Measurements from ENCODE around the gene ANO6. TPM values are rescaled to one million over a fixed set of nuclear protein-coding genes. Genes with fewer than 3 reads are reported as not detected.

Gene ANO6
- total RNA-seq, 1 experiment from 2014 or later: 34.2 TPM

- no peak for TF ChIP-seq CTCF (IDR thresholded peaks at IDR 0.05; ENCODE audit: unreplicated experiment)
- Mint-ChIP-seq H3K9me3 (ENCODE audit: low read depth, unreplicated experiment) (no peaks in the 10 kb centered on the region), H3K27ac (ENCODE audit: unreplicated experiment) (no peak overlapping the region), H3K4me3 (ENCODE audit: low read depth, unreplicated experiment) (no peak overlapping the region), H3K4me1 (ENCODE audit: low read depth, unreplicated experiment) (peaks cover 11% of the 10 kb centered on the region), H3K36me3 (ENCODE audit: insufficient read depth, unreplicated experiment) (no peaks in the 10 kb centered on the region), H3K27me3 (ENCODE audit: unreplicated experiment) (no peaks in the 10 kb centered on the region)
- no peak for DNase-seq
- CTCF ChIA-PET: no interaction called here
- intact Hi-C loops (cut with micrococcal nuclease; ENCODE audit: unreplicated experiment): no loop called here
- no TSS peak for BruUV-seq (replicated peaks)
Observed at GRCh38 chr12:45338272-45338671, 122.4 kb downstream of the ANO6 start.

DNA sequence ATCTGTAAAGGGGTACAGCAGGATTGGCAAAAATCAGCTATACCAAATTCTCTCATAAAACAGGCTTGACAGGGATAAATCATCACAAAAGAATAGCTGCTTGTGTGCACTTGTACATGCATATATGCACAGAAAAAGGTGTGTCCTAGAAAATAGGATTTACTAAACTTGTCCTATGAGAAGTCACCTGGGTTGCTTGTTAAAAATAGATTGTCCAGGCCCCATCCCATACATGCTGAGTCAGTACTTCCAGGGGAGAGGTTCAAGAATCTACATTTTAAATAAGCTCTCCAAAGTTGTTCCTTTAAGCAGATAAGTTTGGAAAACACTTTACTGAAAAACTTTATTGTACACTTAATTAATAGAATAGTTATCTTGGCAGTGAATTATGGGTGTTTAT is 123.1 kb downstream of the ANO6 start:
- Mint-ChIP-seq H3K4me1 (ENCODE audit: low read depth, unreplicated experiment) (peaks cover 14% of the 10 kb centered on the region), H3K9me3 (ENCODE audit: low read depth, unreplicated experiment) (no peaks in the 10 kb centered on the region), H3K27me3 (ENCODE audit: unreplicated experiment) (no peaks in the 10 kb centered on the region), H3K4me3 (ENCODE audit: low read depth, unreplicated experiment) (no peak overlapping the region), H3K27ac (ENCODE audit: unreplicated experiment) (no peak overlapping the region), H3K36me3 (ENCODE audit: insufficient read depth, unreplicated experiment) (no peaks in the 10 kb centered on the region)
- CTCF ChIA-PET: no interaction called here
- BruUV-seq (replicated peaks): no TSS peak
- intact Hi-C loops (cut with micrococcal nuclease; ENCODE audit: unreplicated experiment): no loop called here
- no peak for TF ChIP-seq CTCF (IDR thresholded peaks at IDR 0.05; ENCODE audit: unreplicated experiment)
- no peak for DNase-seq

DNA sequence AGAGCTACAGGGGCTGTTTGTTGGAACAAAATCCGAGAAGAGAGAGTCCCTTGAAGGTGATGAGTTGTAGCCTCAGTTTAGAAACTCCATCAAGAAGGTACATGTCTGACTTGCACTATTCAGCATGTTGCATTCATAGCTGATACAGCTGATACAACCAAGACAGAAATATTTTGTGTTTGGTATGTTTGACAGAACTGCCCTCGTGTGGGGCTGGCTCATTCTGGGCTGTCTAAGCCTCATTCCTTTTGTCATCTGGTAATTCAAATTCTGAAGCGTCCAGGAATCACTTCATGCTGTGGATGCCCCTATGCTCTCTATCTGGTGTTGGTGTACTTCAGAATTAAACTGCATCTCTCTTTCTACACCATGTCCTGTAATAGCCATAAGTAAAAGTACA is 126.3 kb downstream of the ANO6 start:
- Mint-ChIP-seq H3K27ac (ENCODE audit: unreplicated experiment) (no peak overlapping the region), H3K27me3 (ENCODE audit: unreplicated experiment) (no peaks in the 10 kb centered on the region), H3K4me1 (ENCODE audit: low read depth, unreplicated experiment) (peaks cover 14% of the 10 kb centered on the region), H3K36me3 (ENCODE audit: insufficient read depth, unreplicated experiment) (no peaks in the 10 kb centered on the region), H3K9me3 (ENCODE audit: low read depth, unreplicated experiment) (no peaks in the 10 kb centered on the region), H3K4me3 (ENCODE audit: low read depth, unreplicated experiment) (no peak overlapping the region)
- intact Hi-C loops (cut with micrococcal nuclease; ENCODE audit: unreplicated experiment): no loop called here
- TF ChIP-seq CTCF (IDR thresholded peaks at IDR 0.05; ENCODE audit: unreplicated experiment): no peak
- no peak for DNase-seq
- CTCF ChIA-PET: no interaction called here
- no TSS peak for BruUV-seq (replicated peaks)

DNA sequence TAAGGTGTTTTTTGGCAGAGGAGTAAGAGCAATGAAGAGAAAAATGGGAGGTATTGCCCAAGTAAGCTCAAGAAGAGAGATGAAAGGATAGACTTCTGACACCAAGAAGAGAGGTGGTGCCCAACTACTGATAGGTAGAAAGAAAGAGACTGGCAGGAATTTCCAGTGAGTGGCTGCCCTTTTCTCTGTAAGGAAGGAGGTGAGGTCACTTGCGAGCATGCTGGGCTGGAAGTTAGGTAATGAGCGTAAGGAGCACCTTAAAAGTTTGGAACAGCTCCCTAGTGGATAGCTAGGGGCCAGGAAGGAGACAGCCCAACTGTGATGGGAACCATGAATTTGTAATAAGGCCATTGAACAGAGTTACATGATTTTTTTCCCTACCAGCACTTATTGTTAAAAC is 127.0 kb downstream of the ANO6 start:
- DNase-seq: no peak
- no peak overlapping the region for H3K4me3 Mint-ChIP-seq (ENCODE audit: low read depth, unreplicated experiment)
- H3K36me3 Mint-ChIP-seq (ENCODE audit: insufficient read depth, unreplicated experiment): no peaks in the 10 kb centered on the region
- H3K27me3 Mint-ChIP-seq (ENCODE audit: unreplicated experiment): no peaks in the 10 kb centered on the region
- H3K9me3 Mint-ChIP-seq (ENCODE audit: low read depth, unreplicated experiment): no peaks in the 10 kb centered on the region
- intact Hi-C loops (cut with micrococcal nuclease; ENCODE audit: unreplicated experiment): no loop called here
- BruUV-seq (replicated peaks): no TSS peak
- no peak overlapping the region for H3K27ac Mint-ChIP-seq (ENCODE audit: unreplicated experiment)
- CTCF ChIA-PET: no interaction called here
- H3K4me1 Mint-ChIP-seq (ENCODE audit: low read depth, unreplicated experiment): peaks cover 14% of the 10 kb centered on the region
- no peak for TF ChIP-seq CTCF (IDR thresholded peaks at IDR 0.05; ENCODE audit: unreplicated experiment)
